AG10803 (cell line): ENCODE measurements around the gene RUNX1.

Source experiments
- DNase-seq: peaks from one replicate; pipeline ENCODE4 v3.0.0; 2010; ENCODE audit warnings: low read depth
- H3K4me3 ChIP-seq: 2 replicates; pipeline ENCODE4 v1.5.1; 2011; ENCODE audit warnings: mild to moderate bottlenecking, low read length, control low read depth
- CTCF ChIP-seq: conservative IDR thresholded peaks from 2 replicates; pipeline ENCODE4 v1.5.1; 2011; ENCODE audit warnings: mild to moderate bottlenecking, low read length, control low read depth, inconsistent platforms

RUNX1 gene

GRCh38 chr21:34833465-34833864 lies 215.6 kb downstream of the RUNX1 start:
- no peak for TF ChIP-seq CTCF
- DNase-seq = no peak
- H3K4me3 ChIP-seq = no peak overlapping the region

GRCh38 chr21:34830386-34831170 lies 218.5 kb downstream of the RUNX1 start:
- DNase-seq = no peak
- no peak for TF ChIP-seq CTCF
- no peak overlapping the region for H3K4me3 ChIP-seq

GRCh38 chr21:34827445-34828235 lies 221.5 kb downstream of the RUNX1 start:
- H3K4me3 ChIP-seq = no peak overlapping the region
- TF ChIP-seq CTCF = no peak
- no peak for DNase-seq

GRCh38 chr21:34826836-34827235 lies 222.3 kb downstream of the RUNX1 start:
- no peak for TF ChIP-seq CTCF
- no peak for DNase-seq
- H3K4me3 ChIP-seq = no peak overlapping the region

- TF ChIP-seq CTCF = no peak
- no peak for DNase-seq
- no peak overlapping the region for H3K4me3 ChIP-seq
Measured at GRCh38 chr21:34825948-34826548, 223.1 kb downstream of the RUNX1 start.

GRCh38 chr21:34825101-34825500 lies 224.0 kb downstream of the RUNX1 start:
- no peak for DNase-seq
- no peak overlapping the region for H3K4me3 ChIP-seq
- TF ChIP-seq CTCF = no peak

- H3K4me3 ChIP-seq = no peak overlapping the region
- no peak for DNase-seq
- no peak for TF ChIP-seq CTCF
Measured at GRCh38 chr21:34824314-34824713, 224.8 kb downstream of the RUNX1 start.
